Keratinocyte (primary cell): ENCODE data around the gene CMIP.

Experiments used
- CTCF ChIP-seq, 3 experiments: IDR thresholded peaks in 1 of 3; conservative IDR thresholded peaks in 1 of 3; optimal IDR thresholded peaks in 1 of 3; 2 replicates in 2 of 3; 3 replicates in 1 of 3; pipeline versions ENCODE3 to v1.5.1; 2011; ENCODE audit warnings: low read length in 3 of 3, mild to moderate bottlenecking in 3 of 3, moderate library complexity in 2 of 3, control low read depth in 1 of 3, inconsistent platforms in 1 of 3; ENCODE audit not compliant: insufficient read depth in 2 of 3; ENCODE audit errors: extremely low read depth in 1 of 3
- EZH2 ChIP-seq: IDR thresholded peaks from one replicate; pipeline ENCODE4 v1.6.1; 2012; ENCODE audit warnings: inconsistent platforms, mild to moderate bottlenecking, low read length, moderate library complexity

DNA sequence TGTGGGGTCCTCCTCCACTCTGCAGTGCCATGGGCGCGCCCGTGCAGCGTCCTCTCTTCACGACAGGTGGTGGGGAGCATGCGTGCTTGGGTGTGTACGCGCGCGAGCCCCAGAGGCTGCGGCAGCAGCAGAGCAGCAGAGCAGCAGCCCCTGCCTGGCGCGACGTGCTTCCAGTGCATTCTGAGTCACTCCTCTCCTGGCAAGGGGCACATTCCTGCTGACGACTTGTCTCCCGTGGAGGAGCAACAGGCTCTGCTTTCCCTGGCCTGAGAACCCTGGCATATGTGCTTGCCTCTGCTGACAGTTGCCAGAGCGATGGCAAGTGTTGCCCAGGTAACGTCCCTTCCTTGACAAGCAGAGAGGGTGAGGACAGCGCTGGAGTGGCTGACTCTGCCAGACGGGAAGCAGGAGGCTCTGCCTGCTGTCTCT is 200.7 kb downstream of the CMIP start:
- no peak for TF ChIP-seq CTCF (optimal IDR thresholded peaks at IDR 0.05 in 1 of 3, IDR thresholded peaks at IDR 0.05 in 1 of 3, conservative IDR thresholded peaks at IDR 0.05 in 1 of 3; ENCODE audit: extremely low read depth in 1 of 3, insufficient read depth in 2 of 3, low read length in 3 of 3)
- TF ChIP-seq EZH2 = no peak
